Endothelial cell of umbilical vein (primary cell): Measurements from ENCODE around the gene ITGB2.

Experiments
- CTCF ChIP-seq, 2 donors: IDR thresholded peaks; 1 replicate in 1 of 2; 2 replicates in 1 of 2; pipeline ENCODE4 v1.5.1; 2011; ENCODE audit warnings: low read length in 2 of 2, mild to moderate bottlenecking in 2 of 2, moderate library complexity in 2 of 2, control low read depth in 1 of 2, inconsistent platforms in 1 of 2, low read depth in 1 of 2; ENCODE audit not compliant: insufficient read depth in 1 of 2; ENCODE audit errors: extremely low read depth in 1 of 2
- POLR2A ChIP-seq: IDR thresholded peaks from 2 replicates; pipeline ENCODE4 v1.6.1; 2012; ENCODE audit warnings: low read depth, mild to moderate bottlenecking, control low read depth, low read length

- TF ChIP-seq CTCF (IDR thresholded peaks at IDR 0.05; ENCODE audit: extremely low read depth in 1 of 2, insufficient read depth in 1 of 2, low read depth in 1 of 2, low read length in 2 of 2) (no peak), POLR2A (peak; percentile 38)
These were observed 47.9 kb downstream of the ITGB2 start for GRCh38 chr21:44872649-44873355.
